Mesenchymal stem cell (in vitro differentiated cells and primary cell): ENCODE data around the gene KNOP1.
"Not testable (repeated sequence)": the region's sequence is repeated elsewhere in the genome, so short reads cannot be mapped to it uniquely, and the experiment has no call there.

Experiments used
- DNase-seq: peaks from one replicate; pipeline ENCODE4 v3.0.0-alpha.2; 2013
- H2AFZ ChIP-seq: one replicate; pipeline ENCODE4 v1.6.1; 2013; ENCODE audit warnings: low read depth, mild to moderate bottlenecking, control low read depth, inconsistent platforms, low read length, moderate library complexity
- H2AK5ac ChIP-seq: 2 replicates; pipeline ENCODE4 v1.6.1; 2013; ENCODE audit warnings: low read length, moderate library complexity, mild to moderate bottlenecking, inconsistent platforms; ENCODE audit not compliant: severe bottlenecking
- H2BK120ac ChIP-seq: one replicate; pipeline ENCODE4 v1.6.1; 2013; ENCODE audit warnings: low read depth, mild to moderate bottlenecking, inconsistent platforms, low read length, moderate library complexity
- H2BK12ac ChIP-seq, 2 experiments: one replicate each; pipeline ENCODE4 v1.6.1; 2013; ENCODE audit warnings: inconsistent platforms in 2 of 2, low read length in 2 of 2, mild to moderate bottlenecking in 2 of 2, moderate library complexity in 2 of 2, control low read depth in 1 of 2
- H2BK15ac ChIP-seq: one replicate; pipeline ENCODE4 v1.6.1; 2013; ENCODE audit warnings: mild to moderate bottlenecking, low read depth, inconsistent platforms; ENCODE audit not compliant: poor library complexity, severe bottlenecking
- H2BK5ac ChIP-seq: 2 replicates; pipeline ENCODE4 v1.6.1; 2013; ENCODE audit warnings: low read depth, mild to moderate bottlenecking, low read length, control low read depth, inconsistent platforms; ENCODE audit not compliant: poor library complexity, severe bottlenecking
- H3K14ac ChIP-seq, 2 experiments: one replicate each; pipeline ENCODE4 v1.6.1; 2013; ENCODE audit warnings: inconsistent platforms in 2 of 2, low read length in 2 of 2, control low read depth in 1 of 2, mild to moderate bottlenecking in 1 of 2, moderate library complexity in 1 of 2
- H3K18ac ChIP-seq, 2 experiments: one replicate each; pipeline ENCODE4 v1.6.1; 2013; ENCODE audit warnings: inconsistent platforms in 2 of 2, low read length in 2 of 2, control low read depth in 1 of 2, low read depth in 1 of 2, mild to moderate bottlenecking in 1 of 2
- H3K23ac ChIP-seq, 2 experiments: one replicate each; pipeline ENCODE4 v1.6.1; 2013; ENCODE audit warnings: inconsistent platforms in 2 of 2, low read length in 2 of 2, mild to moderate bottlenecking in 2 of 2, moderate library complexity in 2 of 2, control low read depth in 1 of 2
- H3K27ac ChIP-seq: 2 replicates; pipeline ENCODE4 v1.5.1; 2013; ENCODE audit warnings: mild to moderate bottlenecking, moderate library complexity, low read length, control low read depth, inconsistent platforms; ENCODE audit not compliant: poor library complexity, severe bottlenecking
- H3K27me3 ChIP-seq, 2 experiments: 2 replicates each; pipeline versions ENCODE4 v1.6.1 to v1.7.0; 2013; ENCODE audit warnings: low read length in 2 of 2, mild to moderate bottlenecking in 2 of 2, moderate library complexity in 2 of 2, control low read depth in 1 of 2, inconsistent platforms in 1 of 2; ENCODE audit not compliant: control insufficient read depth in 1 of 2, insufficient read depth in 1 of 2
- H3K36me3 ChIP-seq, 2 experiments: 2 replicates each; pipeline versions ENCODE4 v1.6.1 to v1.7.0; 2013; ENCODE audit warnings: low read length in 2 of 2, control low read depth in 1 of 2, inconsistent platforms in 1 of 2, low read depth in 1 of 2, mild to moderate bottlenecking in 1 of 2; ENCODE audit not compliant: insufficient read depth in 2 of 2, control insufficient read depth in 1 of 2
- H3K4ac ChIP-seq, 2 experiments: one replicate each; pipeline ENCODE4 v1.6.1; 2013; ENCODE audit warnings: inconsistent platforms in 2 of 2, low read length in 2 of 2, mild to moderate bottlenecking in 2 of 2, moderate library complexity in 2 of 2, control low read depth in 1 of 2, low read depth in 1 of 2
- H3K4me1 ChIP-seq: 2 replicates; pipeline ENCODE4 v1.6.1; 2013; ENCODE audit warnings: low read depth, low read length, control low read depth; ENCODE audit not compliant: control insufficient read depth, insufficient read depth
- H3K4me2 ChIP-seq: 2 replicates; pipeline ENCODE4 v1.6.1; 2013; ENCODE audit warnings: low read length, mild to moderate bottlenecking, inconsistent platforms; ENCODE audit not compliant: poor library complexity, severe bottlenecking
- H3K4me3 ChIP-seq, 2 experiments: 2 replicates each; pipeline versions ENCODE4 v1.5.1 to v1.7.0; 2013; ENCODE audit warnings: low read length in 2 of 2, mild to moderate bottlenecking in 2 of 2, control low read depth in 1 of 2, low read depth in 1 of 2; ENCODE audit not compliant: insufficient read depth in 1 of 2
- H3K79me1 ChIP-seq: replicated peaks from 2 replicates; pipeline ENCODE4 v1.6.1; 2013; ENCODE audit warnings: mild to moderate bottlenecking, control low read depth, low read length, inconsistent platforms; ENCODE audit not compliant: poor library complexity, severe bottlenecking
- H3K9ac ChIP-seq: 2 replicates; pipeline ENCODE4 v1.7.0; 2013; ENCODE audit warnings: mild to moderate bottlenecking, low read length, moderate library complexity
- H3K9me3 ChIP-seq: 2 replicates; pipeline ENCODE4 v1.7.0; 2013; ENCODE audit warnings: mild to moderate bottlenecking, low read length; ENCODE audit not compliant: control insufficient read depth
- H4K8ac ChIP-seq: one replicate; pipeline ENCODE4 v1.6.1; 2013; ENCODE audit warnings: inconsistent platforms, mild to moderate bottlenecking, low read length, moderate library complexity
- H4K91ac ChIP-seq: one replicate; pipeline ENCODE4 v1.6.1; 2013; ENCODE audit warnings: mild to moderate bottlenecking, low read length, inconsistent platforms
- WGBS: methylation state at CpG from one replicate; pipeline ENCODE4 v1.1.7; 2013; ENCODE audit warnings: mixed read lengths; 5-methylcytosine and 5-hydroxymethylcytosine counted together

KNOP1 gene

DNA sequence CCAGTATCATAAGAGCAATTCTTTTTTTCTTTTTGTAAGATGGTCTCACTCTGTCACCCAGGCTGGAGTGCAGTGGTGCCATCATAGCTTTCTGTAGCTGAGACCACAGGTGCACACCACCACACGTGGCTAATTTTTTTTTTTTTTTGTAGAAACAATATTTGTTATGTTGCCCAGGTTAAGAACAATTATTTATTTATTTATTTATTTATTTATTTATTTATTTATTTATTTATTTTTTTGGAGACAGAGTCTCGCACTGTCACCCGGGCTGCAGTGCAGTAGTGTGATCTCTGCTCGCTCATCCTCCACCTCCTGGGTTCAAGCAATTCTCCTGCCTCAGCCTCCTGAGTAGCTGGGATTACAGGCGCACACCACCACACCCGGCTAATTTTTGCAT lies 38.7 kb downstream of the KNOP1 start:
- H3K27ac ChIP-seq, H2BK15ac ChIP-seq, H2BK12ac ChIP-seq, H3K14ac ChIP-seq, H3K4ac ChIP-seq, H4K8ac ChIP-seq, H3K9ac ChIP-seq, H2AK5ac ChIP-seq, DNase-seq, H4K91ac ChIP-seq, H3K18ac ChIP-seq, H3K79me1 ChIP-seq, H3K4me3 ChIP-seq, H3K23ac ChIP-seq, H2AFZ ChIP-seq, H3K4me2 ChIP-seq, H2BK120ac ChIP-seq, H3K27me3 ChIP-seq, H3K4me1 ChIP-seq, H3K9me3 ChIP-seq, H2BK5ac ChIP-seq: not testable (repeated sequence)
- peaks cover 39 to 70% of the 10 kb centered on the region in 2 experiments for H3K36me3 ChIP-seq
- WGBS, result 97% methylated on average over 5 of the region's 6 CpGs

GRCh38 chr16:19678804-19679203 lies 39.2 kb downstream of the KNOP1 start:
- Histone ChIP-seq H3K9ac (no peak overlapping the region), H2BK120ac (no peak overlapping the region), H3K4me3 (no peak overlapping the region), H3K27ac (no peak overlapping the region), H2BK12ac (no peak overlapping the region), H4K8ac (no peak overlapping the region), H2BK5ac (no peak overlapping the region), H3K14ac (no peak overlapping the region), H3K9me3 (peaks cover 4% of the 10 kb centered on the region), H4K91ac (no peak overlapping the region), H3K4me1 (no peaks in the 10 kb centered on the region), H3K4ac (no peak overlapping the region), H3K23ac (no peak overlapping the region), H3K4me2 (no peak overlapping the region), H3K36me3 (peaks cover 36 to 67% of the 10 kb centered on the region in 2 experiments), H3K79me1 (peaks cover 2% of the 10 kb centered on the region), H3K18ac (no peak overlapping the region), H2AK5ac (no peak overlapping the region), H3K27me3 (no peaks in the 10 kb centered on the region), H2BK15ac (no peak overlapping the region), H2AFZ (no peak overlapping the region)
- no peak for DNase-seq
- over 99% methylated on average over 7 of the region's 7 CpGs for WGBS

DNA sequence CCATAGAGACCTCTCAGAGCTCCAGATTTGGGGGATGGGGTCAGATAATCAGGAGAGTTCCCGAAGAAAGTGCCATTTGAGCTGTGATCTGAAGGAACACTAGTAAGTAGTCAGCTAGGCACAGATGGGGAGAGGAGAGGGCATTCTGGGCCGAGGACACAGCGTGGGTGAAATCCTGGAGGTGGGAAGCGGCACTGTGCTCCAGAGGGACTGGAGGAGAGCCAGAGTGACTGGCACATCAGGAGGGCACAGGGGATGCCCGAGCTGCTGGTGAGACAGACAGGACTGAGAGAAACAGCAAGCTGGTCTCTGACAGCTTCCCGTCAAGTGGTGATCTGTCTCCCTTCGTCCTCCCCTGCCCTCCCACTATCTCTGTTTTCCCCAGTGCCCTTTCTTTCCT lies 40.6 kb downstream of the KNOP1 start:
- H3K9me3 ChIP-seq, result no peaks in the 10 kb centered on the region
- no peak overlapping the region for H3K18ac ChIP-seq
- WGBS, result 94% methylated on average over 7 of the region's 7 CpGs
- H3K4me2 ChIP-seq, result no peak overlapping the region
- H2BK5ac ChIP-seq, result no peak overlapping the region
- H2BK120ac ChIP-seq, result no peak overlapping the region
- H2BK12ac ChIP-seq, result no peak overlapping the region
- H3K79me1 ChIP-seq, result peaks cover 6% of the 10 kb centered on the region
- no peak overlapping the region for H3K4me3 ChIP-seq
- no peak for DNase-seq
- H4K91ac ChIP-seq, result no peak overlapping the region
- no peaks in the 10 kb centered on the region for H3K27me3 ChIP-seq
- H3K9ac ChIP-seq, result no peak overlapping the region
- H2BK15ac ChIP-seq, result no peak overlapping the region
- H2AK5ac ChIP-seq, result no peak overlapping the region
- no peak overlapping the region for H3K23ac ChIP-seq
- no peak overlapping the region for H3K27ac ChIP-seq
- peaks cover 1% of the 10 kb centered on the region for H3K4me1 ChIP-seq
- no peak overlapping the region for H3K4ac ChIP-seq
- no peak overlapping the region for H4K8ac ChIP-seq
- no peak overlapping the region for H2AFZ ChIP-seq
- peaks cover 29 to 60% of the 10 kb centered on the region in 2 experiments for H3K36me3 ChIP-seq
- H3K14ac ChIP-seq, result no peak overlapping the region

- Histone ChIP-seq H2BK120ac (no peak overlapping the region), H3K79me1 (peaks cover 6% of the 10 kb centered on the region), H2BK12ac (no peak overlapping the region), H4K8ac (no peak overlapping the region), H2AFZ (no peak overlapping the region), H3K4ac (no peak overlapping the region), H2BK5ac (no peak overlapping the region), H2BK15ac (no peak overlapping the region), H3K36me3 (peaks cover 23 to 56% of the 10 kb centered on the region in 2 experiments), H3K4me1 (peaks cover 5% of the 10 kb centered on the region), H4K91ac (no peak overlapping the region), H3K18ac (no peak overlapping the region), H3K4me3 (no peak overlapping the region), H2AK5ac (no peak overlapping the region), H3K27me3 (no peaks in the 10 kb centered on the region), H3K27ac (no peak overlapping the region), H3K23ac (no peak overlapping the region), H3K9me3 (no peaks in the 10 kb centered on the region), H3K4me2 (no peak overlapping the region), H3K14ac (no peak overlapping the region), H3K9ac (no peak overlapping the region)
- no peak for DNase-seq
- 80% methylated on average over 1 of the region's 5 CpGs for WGBS
Measured at GRCh38 chr16:19674485-19674884, 43.5 kb downstream of the KNOP1 start.
